HUES48 (cell line): ENCODE data around the gene ATXN7L3.

Experiments
- H3K27ac ChIP-seq: one replicate; pipeline ENCODE4 v1.7.0; 2013; ENCODE audit warnings: low read depth, low read length, inconsistent platforms
- H3K27me3 ChIP-seq: 2 replicates; pipeline ENCODE4 v1.6.1; 2013; ENCODE audit warnings: mild to moderate bottlenecking, low read length; ENCODE audit not compliant: control insufficient read depth, insufficient read depth
- H3K36me3 ChIP-seq: 2 replicates; pipeline ENCODE4 v1.6.1; 2013; ENCODE audit warnings: low read length; ENCODE audit not compliant: control insufficient read depth, insufficient read depth
- H3K4me1 ChIP-seq: 2 replicates; pipeline ENCODE4 v1.6.1; 2013; ENCODE audit warnings: mild to moderate bottlenecking, low read length; ENCODE audit not compliant: control insufficient read depth, insufficient read depth
- H3K4me3 ChIP-seq: 2 replicates; pipeline ENCODE4 v1.5.1; 2013; ENCODE audit warnings: mild to moderate bottlenecking, low read depth, low read length
- H3K9ac ChIP-seq: 2 replicates; pipeline ENCODE4 v1.6.1; 2013; ENCODE audit warnings: mild to moderate bottlenecking, low read depth, low read length, moderate library complexity
- H3K9me3 ChIP-seq: 2 replicates; pipeline ENCODE4 v1.6.1; 2013; ENCODE audit warnings: low read length; ENCODE audit not compliant: control insufficient read depth, insufficient read depth

The ATXN7L3 gene

GRCh38 chr17:44209786-44210341 lies 10.2 kb upstream of the ATXN7L3 start:
- H3K4me3 ChIP-seq: no peak overlapping the region
- H3K27ac ChIP-seq: no peak overlapping the region
- no peaks in the 10 kb centered on the region for H3K27me3 ChIP-seq
- H3K9ac ChIP-seq: no peak overlapping the region
- H3K4me1 ChIP-seq: no peaks in the 10 kb centered on the region
- no peaks in the 10 kb centered on the region for H3K9me3 ChIP-seq
- H3K36me3 ChIP-seq: peaks cover 69% of the 10 kb centered on the region

DNA sequence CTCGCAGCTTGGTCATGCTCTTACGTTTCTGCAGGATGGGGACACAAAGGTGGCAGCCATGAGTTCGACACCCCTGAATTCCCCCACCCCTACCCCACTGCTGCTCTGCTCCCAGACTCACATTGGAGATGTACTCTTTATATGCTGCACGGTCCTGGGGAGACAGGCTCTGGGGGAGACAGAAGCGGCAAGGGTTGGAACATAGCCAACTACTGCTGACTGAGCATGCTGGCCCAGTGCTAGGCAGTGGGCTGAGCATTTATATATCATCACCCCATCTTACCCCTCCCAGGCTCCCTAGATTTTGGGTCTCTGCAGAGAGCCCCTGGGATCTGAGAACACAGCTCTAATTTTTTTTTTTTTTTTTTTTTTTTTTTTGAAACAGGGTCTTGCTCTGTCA lies 8.1 kb upstream of the ATXN7L3 start:
- Histone ChIP-seq H3K4me3 (no peak overlapping the region), H3K9me3 (no peaks in the 10 kb centered on the region), H3K9ac (no peak overlapping the region), H3K27me3 (no peaks in the 10 kb centered on the region), H3K4me1 (peaks cover 5% of the 10 kb centered on the region), H3K27ac (no peak overlapping the region), H3K36me3 (peaks cover 48% of the 10 kb centered on the region)

GRCh38 chr17:44207319-44207718 lies 7.6 kb upstream of the ATXN7L3 start:
- no peak overlapping the region for H3K9ac ChIP-seq

DNA sequence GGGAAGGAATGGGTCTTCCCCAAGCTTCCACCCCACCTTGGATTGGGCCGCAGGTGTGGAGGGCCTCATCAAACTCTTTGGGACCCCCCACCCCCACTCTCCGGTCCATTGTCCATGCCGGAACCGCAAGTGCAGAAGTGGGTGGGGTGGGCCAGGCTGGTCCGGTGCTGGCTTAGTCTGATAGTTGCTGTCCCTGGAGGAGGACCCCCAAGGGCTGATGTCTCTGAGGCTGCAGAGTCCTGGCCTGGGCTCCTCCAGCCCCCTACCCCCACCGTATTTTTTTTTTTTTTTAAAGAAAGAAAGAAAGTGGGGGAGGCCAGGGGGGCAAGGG lies 7.1 kb upstream of the ATXN7L3 start:
- H3K9ac ChIP-seq: no peak overlapping the region
- no peak overlapping the region for H3K27ac ChIP-seq
- H3K4me1 ChIP-seq: peaks cover 5% of the 10 kb centered on the region
- H3K36me3 ChIP-seq: peaks cover 45% of the 10 kb centered on the region
- no peaks in the 10 kb centered on the region for H3K9me3 ChIP-seq
- H3K27me3 ChIP-seq: no peaks in the 10 kb centered on the region
- no peak overlapping the region for H3K4me3 ChIP-seq

More at GRCh38 chr17:44207319-44207718, 7.6 kb upstream of the ATXN7L3 start:
- peaks cover 45% of the 10 kb centered on the region for H3K36me3 ChIP-seq
- no peaks in the 10 kb centered on the region for H3K9me3 ChIP-seq
- H3K4me1 ChIP-seq: peaks cover 5% of the 10 kb centered on the region
- H3K27me3 ChIP-seq: no peaks in the 10 kb centered on the region
- no peak overlapping the region for H3K27ac ChIP-seq
- no peak overlapping the region for H3K4me3 ChIP-seq

DNA sequence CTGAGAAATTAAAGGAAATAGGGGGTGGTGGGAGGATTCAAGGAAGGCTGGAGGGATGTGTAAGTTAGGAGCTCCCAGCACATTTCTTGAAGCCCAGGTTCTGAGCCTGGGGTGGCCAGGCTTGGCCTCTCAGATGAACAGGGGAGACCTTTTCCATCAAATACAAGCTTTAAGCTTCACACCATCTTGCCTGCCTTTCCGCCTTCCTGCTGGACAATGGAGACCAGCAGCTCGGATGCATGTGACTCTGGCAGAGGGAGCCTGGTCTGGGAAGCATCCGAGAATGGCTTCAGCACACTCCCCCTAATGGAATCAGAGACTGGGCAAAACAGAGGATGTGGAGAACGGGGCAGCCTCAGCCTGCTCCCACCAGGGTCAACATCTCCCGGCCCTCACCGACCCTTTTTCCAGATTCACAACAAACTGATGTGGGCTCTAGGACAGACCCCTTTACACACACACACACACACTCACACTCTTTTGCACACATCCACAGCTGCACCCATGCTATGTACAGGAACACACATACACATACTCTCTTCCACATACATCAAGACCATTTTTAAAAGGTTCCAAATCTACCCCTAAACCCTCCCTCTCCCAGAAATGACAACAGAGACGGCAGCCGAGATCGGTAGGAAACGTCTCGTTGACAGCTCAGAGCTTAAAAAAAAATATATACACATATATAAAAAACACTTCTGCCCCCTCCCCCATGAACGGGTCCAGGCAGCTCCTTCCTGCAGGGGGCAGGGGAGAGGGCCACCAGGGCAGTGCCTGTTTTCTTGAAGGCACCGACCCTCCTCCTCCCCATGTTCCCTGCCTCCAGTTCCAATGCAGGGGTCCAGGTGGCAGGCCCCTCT lies 6.5 kb upstream of the ATXN7L3 start:
- no peak overlapping the region for H3K9ac ChIP-seq
- peaks cover 39% of the 10 kb centered on the region for H3K36me3 ChIP-seq
- H3K9me3 ChIP-seq: no peaks in the 10 kb centered on the region
- no peaks in the 10 kb centered on the region for H3K27me3 ChIP-seq
- no peak overlapping the region for H3K27ac ChIP-seq
- peaks cover 5% of the 10 kb centered on the region for H3K4me1 ChIP-seq
- no peak overlapping the region for H3K4me3 ChIP-seq

- peaks cover 5% of the 10 kb centered on the region for H3K4me1 ChIP-seq
- H3K9ac ChIP-seq: no peak overlapping the region
- peaks cover 27% of the 10 kb centered on the region for H3K36me3 ChIP-seq
- no peak overlapping the region for H3K27ac ChIP-seq
- H3K4me3 ChIP-seq: no peak overlapping the region
- H3K27me3 ChIP-seq: no peaks in the 10 kb centered on the region
- no peaks in the 10 kb centered on the region for H3K9me3 ChIP-seq
These were observed 4.8 kb upstream of the ATXN7L3 start for GRCh38 chr17:44204441-44204882.

DNA sequence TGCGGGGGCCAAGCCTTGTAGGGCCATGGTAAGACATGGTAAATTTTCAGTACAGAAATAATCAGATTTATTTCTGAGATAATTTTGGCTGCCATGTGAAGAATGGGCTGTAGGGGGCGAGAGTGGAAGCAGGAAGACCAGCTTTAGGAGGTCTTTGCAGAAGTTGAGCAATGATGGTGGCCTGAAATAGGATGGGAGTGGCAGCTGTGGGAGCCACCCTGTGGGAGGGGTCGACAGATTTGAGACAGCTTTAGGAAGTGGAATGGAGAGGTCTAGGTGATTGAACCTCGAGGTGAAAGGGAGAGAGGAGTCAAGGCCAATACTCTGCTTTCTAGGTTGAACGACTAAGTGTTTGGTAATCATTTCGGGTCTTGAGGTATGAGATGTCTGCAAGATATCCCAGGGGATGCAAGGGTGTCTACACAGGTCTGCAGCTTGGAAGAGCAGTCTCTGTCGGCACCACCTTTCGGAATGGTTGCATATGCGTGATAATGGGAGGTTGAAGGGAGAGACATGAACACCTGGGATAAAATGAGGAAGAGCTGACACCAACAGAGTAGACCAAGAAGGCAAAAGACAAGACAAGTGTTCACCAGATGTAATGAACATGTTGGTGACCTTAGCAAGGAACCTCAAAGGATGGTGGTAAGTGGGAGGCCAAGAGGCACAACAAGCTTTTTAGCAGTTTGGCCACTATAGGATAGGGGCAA lies 4.2 kb upstream of the ATXN7L3 start:
- no peak overlapping the region for H3K27ac ChIP-seq
- H3K27me3 ChIP-seq: no peaks in the 10 kb centered on the region
- H3K4me1 ChIP-seq: peaks cover 5% of the 10 kb centered on the region
- H3K4me3 ChIP-seq: no peak overlapping the region
- peaks cover 22% of the 10 kb centered on the region for H3K36me3 ChIP-seq
- H3K9me3 ChIP-seq: no peaks in the 10 kb centered on the region
- H3K9ac ChIP-seq: no peak overlapping the region

DNA sequence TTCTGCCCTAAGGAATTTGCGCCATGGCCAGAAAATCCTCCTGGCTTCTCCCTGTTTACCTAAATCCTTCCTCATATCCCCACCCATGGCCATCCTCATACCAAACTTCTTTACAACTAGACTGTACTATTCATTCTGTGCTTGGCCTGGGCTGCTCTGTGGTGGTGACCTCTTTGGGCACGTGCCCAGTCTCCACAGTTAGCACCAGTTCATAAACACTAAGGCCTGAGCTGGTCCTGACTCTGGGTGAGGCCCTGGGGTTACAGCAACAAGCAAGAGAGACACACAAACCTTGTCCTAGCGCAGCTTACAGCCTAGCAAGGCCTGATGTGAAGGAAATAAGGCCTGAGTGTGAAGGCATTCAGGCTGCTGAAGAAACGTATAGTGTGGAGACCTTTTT lies 3.1 kb upstream of the ATXN7L3 start:
- H3K9ac ChIP-seq: no peak overlapping the region
- H3K4me3 ChIP-seq: no peak overlapping the region
- H3K27me3 ChIP-seq: no peaks in the 10 kb centered on the region
- H3K27ac ChIP-seq: no peak overlapping the region
- no peaks in the 10 kb centered on the region for H3K9me3 ChIP-seq
- H3K4me1 ChIP-seq: peaks cover 12% of the 10 kb centered on the region
- H3K36me3 ChIP-seq: peaks cover 13% of the 10 kb centered on the region

DNA sequence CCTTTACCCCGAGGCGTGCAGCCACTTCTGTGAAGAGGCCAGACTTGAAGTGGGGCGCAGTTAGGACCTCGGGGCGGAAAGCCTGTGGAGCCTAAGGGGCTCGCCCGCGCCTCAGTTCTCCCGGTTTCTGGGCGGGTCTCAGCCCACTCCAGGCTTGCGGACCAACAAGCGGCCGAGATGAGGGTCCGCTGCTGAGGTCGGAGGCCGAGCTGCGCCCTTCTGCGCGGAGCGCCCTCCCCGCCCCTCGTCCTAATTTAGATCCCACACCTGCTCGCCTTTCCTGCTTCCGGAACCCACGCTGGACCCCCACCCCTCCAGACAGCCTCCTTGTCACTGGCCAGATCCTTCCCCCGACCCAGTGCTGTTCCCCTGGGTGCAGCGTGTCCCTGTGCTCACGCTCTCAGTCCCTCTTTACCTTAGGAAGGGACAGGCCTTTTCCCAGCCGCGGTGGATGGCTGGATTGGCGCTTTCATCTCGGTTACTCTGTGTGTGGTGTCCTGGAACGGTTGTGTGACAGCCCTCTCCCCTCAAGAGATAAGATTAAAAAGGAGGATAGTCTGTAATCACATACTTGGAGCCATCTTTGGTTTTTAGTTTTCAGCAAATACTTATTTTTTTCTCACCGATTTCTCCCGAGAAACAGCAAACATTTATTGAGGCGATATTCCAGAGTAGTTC lies 933 bp upstream of the ATXN7L3 start:
- Histone ChIP-seq H3K27me3 (no peaks in the 10 kb centered on the region), H3K4me1 (peaks cover 12% of the 10 kb centered on the region), H3K36me3 (peaks cover 19% of the 10 kb centered on the region), H3K27ac (peak overlapping the region; percentile 98), H3K4me3 (peak overlapping the region; percentile 90), H3K9me3 (no peaks in the 10 kb centered on the region), H3K9ac (peak overlapping the region; percentile 83)

DNA sequence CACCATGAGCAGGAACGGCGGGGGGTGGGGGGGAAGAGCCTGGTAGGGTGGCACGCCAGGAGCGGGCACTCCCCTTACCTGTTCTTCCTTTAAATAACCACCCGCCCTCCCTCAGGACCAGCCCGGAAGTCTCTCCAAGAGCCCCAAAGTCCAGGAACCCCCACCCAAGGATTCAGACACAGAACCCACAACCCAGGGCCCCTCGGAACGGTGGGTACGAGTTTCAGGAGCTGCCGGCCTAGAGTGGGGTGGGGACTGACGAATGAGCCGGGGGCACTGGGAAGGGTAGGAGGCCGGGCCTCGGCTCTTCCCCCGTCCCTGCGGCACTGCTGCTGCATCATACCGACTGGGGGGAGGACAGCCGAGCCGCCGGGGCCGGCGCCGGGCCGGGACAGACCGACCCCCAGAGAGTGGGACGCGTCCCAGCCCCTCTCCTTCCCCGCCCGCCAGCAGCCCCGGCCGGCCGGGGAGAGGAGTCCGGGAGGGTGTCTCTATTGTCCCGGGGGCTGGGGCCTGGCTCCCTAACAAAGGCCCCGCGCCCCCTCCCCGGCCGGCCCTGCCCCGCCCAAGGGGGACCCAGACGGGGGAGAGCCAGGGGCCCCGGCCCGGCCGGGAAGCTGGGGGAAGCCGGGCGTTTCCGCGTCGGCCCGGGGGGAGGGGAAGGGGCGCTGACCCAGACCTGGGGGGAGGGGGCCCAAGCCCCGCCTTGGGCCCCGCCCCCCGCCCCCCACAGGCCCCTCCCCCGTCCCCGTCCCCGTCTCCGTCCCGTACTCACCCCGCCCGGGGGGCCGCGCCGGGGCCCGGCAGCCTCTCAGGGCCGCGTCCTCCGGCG lies 747 bp downstream of the ATXN7L3 start:
- Histone ChIP-seq H3K27me3 (no peaks in the 10 kb centered on the region), H3K9me3 (no peaks in the 10 kb centered on the region), H3K9ac (peak overlapping the region; percentile 70), H3K4me3 (peak overlapping the region; percentile 92), H3K27ac (peak overlapping the region; percentile 93), H3K4me1 (peaks cover 9% of the 10 kb centered on the region), H3K36me3 (peaks cover 36% of the 10 kb centered on the region)
